LNCaP clone FGC (cell line): ENCODE results near the gene HSPA1B.
A peak's percentile ranks its signal among the peaks of the same experiment; 100 is the strongest.
"Not testable (repeated sequence)": the region's sequence is repeated elsewhere in the genome, so short reads cannot be mapped to it uniquely, and the experiment has no call there.

Experiments
- DNase-seq: peaks from one replicate; pipeline ENCODE4 v3.0.0-alpha.2; 2011; ENCODE audit warnings: low read depth
- H3K4me3 ChIP-seq: 2 replicates; pipeline ENCODE4 v1.5.1; 2011; ENCODE audit warnings: mild to moderate bottlenecking, low read depth, low read length, control low read depth
- CTCF ChIP-seq: IDR thresholded peaks from 2 replicates; pipeline ENCODE4 v1.5.1; 2012; ENCODE audit warnings: mild to moderate bottlenecking; ENCODE audit not compliant: control insufficient read depth, insufficient read depth; ENCODE audit errors: extremely low read depth

The HSPA1B gene

GRCh38 chr6:31837369-31838113 lies 10.0 kb downstream of the HSPA1B start:
- no peak for DNase-seq
- H3K4me3 ChIP-seq, result peak overlapping the region; percentile 80
- TF ChIP-seq CTCF, result no peak

GRCh38 chr6:31838114-31838553 lies 10.6 kb downstream of the HSPA1B start:
- H3K4me3 ChIP-seq, DNase-seq: not testable (repeated sequence)

GRCh38 chr6:31838968-31839367 lies 11.4 kb downstream of the HSPA1B start:
- no peak for DNase-seq
- no peak for TF ChIP-seq CTCF
- no peak overlapping the region for H3K4me3 ChIP-seq

GRCh38 chr6:31839779-31840126 lies 12.2 kb downstream of the HSPA1B start:
- H3K4me3 ChIP-seq, DNase-seq: not testable (repeated sequence)

- no peak for DNase-seq
- no peak overlapping the region for H3K4me3 ChIP-seq
- TF ChIP-seq CTCF, result no peak
Measured at GRCh38 chr6:31842053-31842452, 14.5 kb downstream of the HSPA1B start.

GRCh38 chr6:31844507-31844906 lies 17.0 kb downstream of the HSPA1B start:
- no peak for TF ChIP-seq CTCF

GRCh38 chr6:31847276-31847978 lies 19.9 kb downstream of the HSPA1B start:
- no peak for TF ChIP-seq CTCF
- no peak for DNase-seq
- no peak overlapping the region for H3K4me3 ChIP-seq

More at GRCh38 chr6:31844507-31844906, 17.0 kb downstream of the HSPA1B start:
- DNase-seq, result no peak
- no peak overlapping the region for H3K4me3 ChIP-seq
